ENCODE data around the gene ROR2.
"Not testable (repeated sequence)": the region's sequence is repeated elsewhere in the genome, so short reads cannot be mapped to it uniquely, and the experiment has no call there.

ROR2 gene

DNA sequence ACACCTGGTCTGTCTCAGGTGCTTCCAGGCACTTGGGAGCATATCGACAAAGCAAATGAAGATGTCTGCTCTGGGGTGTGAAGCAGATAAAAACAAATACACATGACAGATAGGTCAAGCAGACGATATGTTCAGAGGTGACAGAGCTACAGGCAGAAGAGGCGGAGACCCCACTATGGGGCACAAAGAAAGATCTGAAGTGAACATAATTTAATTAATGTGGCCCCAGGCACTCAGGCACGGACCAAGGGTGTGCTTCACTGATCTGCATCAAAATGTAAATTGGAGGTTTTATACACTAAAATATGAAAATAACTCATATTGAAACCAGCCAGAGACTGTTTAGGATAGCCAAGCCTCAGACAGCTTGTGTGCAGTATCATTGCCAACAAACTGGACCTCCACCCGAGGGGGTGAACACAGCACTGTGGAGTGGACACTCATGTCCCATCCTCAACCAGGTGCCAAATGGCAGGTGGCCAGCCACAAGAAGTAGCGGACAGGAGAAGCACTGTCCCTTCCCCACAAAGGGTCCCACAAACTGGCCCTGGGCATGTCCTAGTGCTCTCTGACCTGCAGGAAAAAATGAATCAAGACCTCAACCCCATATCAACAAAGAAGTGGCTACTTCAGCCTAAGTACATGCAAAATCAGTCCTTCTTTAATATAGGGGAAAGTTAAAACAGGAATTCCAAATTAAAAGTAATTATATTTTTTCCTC is 29.2 kb downstream of the ROR2 start:
- no peak for DNase-seq

- no peak for DNase-seq
These were observed 30.4 kb downstream of the ROR2 start for GRCh38 chr9:91919621-91920020.

DNA sequence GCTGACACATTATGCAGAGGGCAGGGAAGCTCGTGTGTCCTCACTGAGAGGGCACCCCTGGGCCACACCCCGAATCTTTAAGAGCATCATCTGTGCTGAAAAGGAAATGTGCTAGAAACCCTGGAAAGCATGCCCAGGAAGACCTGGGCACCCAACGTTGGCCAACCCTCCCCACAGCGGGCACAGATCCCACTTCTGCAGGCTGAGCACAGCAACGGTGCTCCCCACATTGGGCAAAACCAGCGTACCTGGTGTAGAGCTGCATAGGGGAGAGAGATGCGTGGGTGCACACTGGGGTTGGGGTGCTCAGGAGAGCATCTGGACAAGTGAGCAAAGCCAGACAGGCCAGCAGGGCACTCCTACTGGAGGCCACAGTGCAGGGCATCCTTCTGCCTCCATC is 32.6 kb downstream of the ROR2 start:
- no peak for DNase-seq

DNA sequence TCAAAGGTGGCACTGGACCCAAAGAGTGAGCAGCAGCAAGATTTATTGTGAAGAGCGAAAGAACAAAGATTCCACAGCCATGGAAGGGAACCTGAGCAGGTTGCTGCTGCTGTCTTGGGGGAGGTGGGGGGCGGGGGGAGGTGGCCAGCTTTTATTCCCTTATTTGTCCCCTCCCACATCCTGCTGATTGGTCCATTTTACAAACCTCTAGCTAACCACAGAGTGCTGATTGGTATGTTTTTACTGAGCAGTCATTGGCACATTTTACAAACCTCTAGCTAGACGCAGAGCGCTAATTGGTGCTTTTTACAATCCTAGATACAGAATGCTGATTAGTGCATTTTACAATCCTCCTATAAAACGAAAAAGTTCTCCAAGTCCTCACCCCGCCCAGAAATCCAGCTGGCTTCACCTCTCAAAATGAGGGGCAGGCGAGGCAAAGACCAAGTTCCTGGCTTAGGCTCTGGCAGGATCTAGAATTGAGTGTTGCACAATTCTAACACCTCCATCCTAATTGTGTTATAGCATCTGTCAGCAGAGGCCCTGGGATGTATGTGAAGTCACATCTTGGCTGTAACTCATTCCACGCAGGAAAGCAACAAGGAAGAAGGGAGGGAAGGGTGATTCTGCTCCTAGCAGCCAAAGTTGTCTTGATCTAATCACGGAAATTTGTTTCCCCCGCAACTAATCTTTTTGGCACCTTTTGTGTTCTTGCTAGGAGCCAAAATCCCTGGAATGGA is 34.3 kb downstream of the ROR2 start:
- no peak for DNase-seq

DNA sequence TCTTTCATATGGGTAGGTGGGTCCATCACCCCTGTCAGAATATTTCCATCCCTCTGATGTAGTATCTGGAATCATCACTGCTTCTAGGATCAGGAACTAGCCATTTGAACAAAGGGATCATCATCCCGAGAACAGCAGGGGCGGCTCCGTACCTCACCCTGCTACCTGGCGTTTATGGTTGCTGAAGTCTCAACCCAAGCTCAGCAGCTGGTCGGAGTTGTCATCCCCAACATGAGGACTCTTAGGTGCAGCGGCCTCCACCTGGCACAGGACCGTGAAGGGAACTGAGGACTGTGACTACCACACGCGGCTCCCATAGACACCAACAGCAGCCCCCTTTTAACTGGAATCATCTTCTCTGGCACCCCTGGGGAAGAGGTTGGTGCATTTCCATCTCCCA is 35.1 kb downstream of the ROR2 start:
- DNase-seq = no peak

DNA sequence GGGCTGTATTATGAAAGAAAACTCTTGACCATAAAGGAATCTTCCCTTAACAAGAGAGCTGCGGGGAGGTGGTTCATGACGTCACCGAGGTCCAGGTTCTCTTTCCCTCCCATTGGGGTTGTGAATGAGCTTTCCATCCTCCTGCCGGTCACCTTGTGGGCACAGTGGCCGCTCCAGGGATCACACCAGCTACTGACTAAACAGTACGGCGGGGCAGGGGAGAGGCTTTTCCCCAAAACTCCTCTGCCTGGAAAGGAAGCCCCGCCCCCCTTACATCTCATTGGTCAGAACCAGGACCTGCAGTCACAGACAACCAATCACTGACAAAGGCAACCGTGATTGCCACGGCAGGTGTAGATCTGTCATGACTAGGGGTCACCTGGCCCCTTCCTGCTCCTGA is 35.6 kb downstream of the ROR2 start:
- no peak for DNase-seq

- no peak for DNase-seq
These were observed 36.0 kb downstream of the ROR2 start for GRCh38 chr9:91913986-91914385.

DNA sequence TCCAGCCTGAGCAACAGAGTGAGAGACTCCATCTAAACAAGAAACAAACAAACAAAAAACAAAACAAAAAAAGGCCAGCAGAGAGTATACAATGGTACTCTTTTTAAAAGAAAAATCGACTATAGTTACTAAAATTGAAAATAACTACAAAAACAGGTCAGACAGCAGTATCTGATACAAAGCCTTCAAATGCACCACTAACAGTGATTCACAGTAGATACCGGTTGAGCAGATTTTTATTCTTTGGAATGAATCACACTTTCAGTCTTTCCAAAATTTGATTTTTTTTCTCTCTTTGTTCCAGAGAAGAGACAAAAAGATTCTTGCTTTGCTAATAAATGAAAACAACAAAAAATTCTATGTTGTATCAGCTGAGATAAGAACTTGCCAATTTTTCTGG is 36.9 kb downstream of the ROR2 start:
- no peak for DNase-seq

- DNase-seq = no peak
These were observed 38.4 kb downstream of the ROR2 start for GRCh38 chr9:91911657-91912056.

DNA sequence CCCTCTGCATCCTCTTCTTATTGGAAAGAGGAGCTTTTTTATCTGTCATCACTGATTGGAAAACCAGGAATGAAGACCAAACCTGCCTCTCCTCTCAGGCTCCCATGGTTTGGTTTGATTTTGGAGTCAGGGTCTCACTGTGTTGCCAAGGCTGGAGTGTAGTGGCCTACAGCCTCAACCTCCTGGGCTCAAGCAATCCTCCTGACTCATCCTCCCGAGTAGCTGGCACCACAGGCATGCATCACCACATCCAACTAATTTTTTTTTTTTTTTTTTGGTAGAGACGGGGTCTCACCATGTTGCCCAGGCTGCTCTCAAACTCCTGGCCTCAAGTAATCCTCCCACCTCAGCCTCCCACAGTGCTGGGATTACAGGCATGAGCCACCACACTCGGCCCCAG is 40.8 kb downstream of the ROR2 start:
- DNase-seq = not testable (repeated sequence)

DNA sequence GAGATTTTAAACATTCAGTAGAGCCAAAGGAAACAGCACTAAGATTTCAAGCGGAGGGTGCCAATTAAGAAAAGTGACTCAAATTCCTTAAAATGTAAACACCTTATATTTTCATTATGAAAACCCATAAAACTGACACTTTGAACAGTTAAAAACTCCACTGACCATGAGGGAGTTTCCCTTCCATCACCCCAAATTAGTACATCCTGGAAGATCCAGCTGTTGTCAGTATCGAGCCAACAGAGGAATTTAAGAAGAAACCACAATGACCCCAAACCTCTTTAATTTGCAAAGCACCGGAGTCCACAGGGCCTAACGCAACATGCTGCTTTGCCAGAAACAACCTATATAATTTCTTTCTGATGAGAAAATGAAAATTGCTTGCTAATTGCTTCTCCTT is 41.3 kb downstream of the ROR2 start:
- no peak for DNase-seq

GRCh38 chr9:91908293-91908623 is 41.8 kb downstream of the ROR2 start:
- DNase-seq = no peak

GRCh38 chr9:91907484-91908292 is 42.3 kb downstream of the ROR2 start:
- no peak for DNase-seq

DNA sequence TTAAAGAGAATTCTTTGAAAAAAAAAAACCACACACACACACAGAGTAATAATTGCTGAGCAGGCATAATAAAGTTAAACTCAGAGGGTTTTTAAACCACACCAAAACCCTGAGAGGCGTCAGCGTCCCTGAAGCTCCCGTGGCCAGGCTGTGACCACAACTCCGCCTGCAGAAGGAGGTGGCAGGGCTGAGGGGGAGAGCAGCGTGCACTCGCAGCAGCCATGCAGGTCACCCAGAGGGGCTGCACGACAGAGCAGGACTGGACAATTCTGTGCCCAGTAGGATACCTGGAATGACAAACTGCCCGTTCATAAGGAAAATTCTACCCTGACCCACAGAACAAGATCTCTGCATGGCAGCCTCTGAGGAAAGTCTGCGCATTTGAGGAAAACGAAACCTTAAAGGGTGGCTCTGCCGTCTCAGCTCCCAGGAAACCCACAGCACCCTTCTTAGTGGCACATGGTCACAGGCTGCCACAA is 44.0 kb downstream of the ROR2 start:
- DNase-seq = no peak

DNA sequence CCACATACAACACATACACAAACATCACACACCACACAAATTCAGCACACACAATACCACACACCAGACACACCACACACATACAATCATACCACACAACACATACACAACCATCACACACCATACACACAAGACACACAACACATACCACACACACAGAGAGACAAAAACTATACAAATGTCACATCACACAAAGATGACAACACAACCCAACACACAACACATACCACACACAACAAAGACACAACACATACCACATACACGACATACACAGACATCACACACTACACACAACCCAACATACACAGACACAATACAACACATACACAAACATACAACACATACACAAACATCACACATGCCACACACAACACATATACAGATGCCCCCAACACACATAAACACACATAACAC is 44.8 kb downstream of the ROR2 start:
- DNase-seq = no peak

DNA sequence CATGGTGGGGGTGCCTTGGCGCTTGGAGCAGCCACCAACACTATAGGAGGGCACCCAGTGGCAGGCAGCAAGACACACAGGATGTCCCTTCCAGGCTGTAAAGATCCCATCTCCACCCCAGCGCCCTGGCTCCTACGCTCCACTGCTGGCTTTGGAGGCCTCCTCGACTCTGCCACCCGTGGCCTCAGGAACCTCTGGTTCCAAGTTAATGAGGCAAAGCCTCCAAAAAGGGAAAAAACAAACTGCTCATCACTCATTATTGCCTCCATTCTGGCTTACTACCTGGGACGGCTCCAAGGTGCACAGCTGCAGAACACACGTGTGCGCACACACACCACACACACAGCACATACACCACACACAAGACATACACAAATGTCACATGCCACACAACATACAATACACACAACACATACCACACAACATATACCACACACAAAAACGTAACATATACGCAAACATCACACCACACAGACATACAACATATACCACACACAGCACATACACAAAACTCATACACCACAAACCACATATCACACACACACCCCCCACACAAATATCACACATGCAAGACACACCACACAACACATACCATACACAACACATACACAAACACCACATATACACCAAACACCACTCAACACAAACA is 45.3 kb downstream of the ROR2 start:
- no peak for DNase-seq

DNA sequence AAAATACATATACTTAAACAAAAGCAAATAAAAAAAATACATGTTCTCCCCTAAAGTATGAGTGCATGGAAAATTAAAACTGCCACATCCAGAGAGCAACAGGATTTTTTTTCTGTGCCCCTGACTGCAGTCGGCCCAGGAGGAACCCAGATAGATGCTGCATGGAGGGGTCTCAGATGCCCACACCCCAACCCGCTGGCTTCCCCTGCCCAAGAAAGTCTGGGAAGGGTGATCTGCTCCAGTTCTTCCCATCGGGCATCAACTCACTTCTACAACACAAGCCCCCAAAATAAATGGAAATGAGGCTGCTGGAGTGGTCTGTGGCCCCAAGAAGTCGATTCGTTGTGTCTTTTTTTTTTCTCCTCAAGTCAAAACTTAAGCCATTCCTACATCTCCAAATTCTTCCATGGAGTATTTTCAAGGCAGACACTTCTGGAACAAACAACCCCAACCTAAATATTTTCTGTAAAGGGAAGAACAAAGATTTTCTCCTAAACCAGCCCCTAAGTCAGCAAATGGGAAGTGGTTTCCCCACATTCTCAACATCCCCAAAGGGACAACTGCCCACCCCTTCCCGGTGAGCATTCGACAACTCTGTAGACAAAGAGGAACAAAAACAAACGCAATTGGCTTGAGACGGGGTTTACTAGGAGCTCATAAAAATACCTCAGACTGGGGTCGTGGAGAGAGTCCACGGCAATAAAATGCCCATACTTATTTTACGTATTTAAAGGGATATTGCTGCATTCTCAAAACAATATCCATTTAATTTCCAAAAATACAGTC is 46.7 kb downstream of the ROR2 start:
- DNase-seq = no peak

- no peak for DNase-seq
These were observed 47.4 kb downstream of the ROR2 start for GRCh38 chr9:91902475-91903125.

DNA sequence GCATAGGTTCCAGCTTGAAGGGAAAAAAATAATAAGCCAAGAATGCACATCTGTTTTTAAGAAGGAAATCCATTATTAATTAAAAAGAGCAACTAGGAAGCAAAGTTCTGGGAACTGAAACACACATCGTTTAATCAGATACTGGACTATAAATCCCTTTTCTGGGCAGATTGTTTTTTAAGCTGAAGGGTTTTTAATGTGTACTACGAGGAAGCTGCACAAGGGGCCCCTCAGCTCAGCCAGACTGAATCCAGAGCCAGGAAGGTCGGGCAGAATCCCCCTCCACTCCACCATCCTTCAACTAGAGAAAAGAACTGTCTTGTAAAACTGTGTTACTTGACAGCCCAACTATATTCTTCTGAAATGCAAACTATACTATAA is 49.2 kb downstream of the ROR2 start:
- no peak for DNase-seq

DNA sequence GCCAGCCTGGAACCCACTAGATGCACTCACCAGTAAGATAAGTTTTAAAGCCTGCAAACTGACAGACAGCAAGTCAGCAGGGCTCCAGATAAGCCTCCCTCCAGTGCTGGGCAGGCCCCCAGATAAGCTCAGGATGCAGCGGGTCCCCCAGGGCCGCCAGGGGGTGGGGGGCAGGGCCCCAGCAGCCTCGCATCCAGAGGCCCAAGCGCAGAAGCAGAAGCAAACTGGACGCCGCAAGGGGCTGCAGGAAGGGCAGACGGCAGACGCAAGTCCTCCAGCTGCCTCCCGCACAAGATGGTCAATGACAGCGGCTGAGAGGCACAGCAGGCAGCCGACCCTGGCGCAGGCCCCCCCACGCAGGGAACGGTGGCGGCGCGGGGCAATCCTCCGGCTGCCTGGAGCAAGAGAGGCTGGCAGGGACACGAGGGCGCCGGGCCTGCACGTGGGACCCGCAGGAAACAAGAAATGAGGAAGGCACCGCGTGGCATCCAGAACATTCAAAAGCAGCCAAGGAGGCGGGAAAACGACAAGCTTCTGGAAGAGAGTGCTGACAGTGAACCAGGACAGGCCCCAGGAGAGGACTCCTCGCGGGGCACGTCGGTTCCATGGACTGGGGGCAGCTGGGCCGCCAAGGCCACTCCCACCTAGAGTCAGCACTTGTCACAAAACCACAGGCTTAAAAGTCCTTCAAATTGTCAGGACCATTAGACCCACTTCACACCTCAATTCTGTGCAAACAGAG is 49.8 kb downstream of the ROR2 start:
- DNase-seq = no peak

DNA sequence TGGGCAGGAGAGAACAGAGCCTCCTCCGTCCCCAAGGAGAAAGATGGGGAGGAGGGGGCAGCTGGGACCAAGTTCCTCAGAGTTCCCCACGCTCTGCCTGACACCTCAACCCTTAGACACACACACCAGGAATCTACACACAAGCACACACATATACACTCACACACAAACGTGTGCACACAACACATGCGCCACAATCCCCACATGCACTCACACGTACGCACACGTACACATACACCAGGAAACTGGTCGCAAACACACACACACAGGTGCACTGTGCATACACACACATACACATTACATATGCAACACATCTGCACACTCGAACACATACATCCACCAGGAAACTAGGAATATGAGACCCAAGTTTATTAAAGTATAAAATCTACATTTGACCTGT is 50.4 kb downstream of the ROR2 start:
- DNase-seq = no peak

Data from NCI-H1694 treated with DMSO at 0.1 percent for 48 hours (cell line).